ENCODE measurements around the gene EIF3K.

DNA sequence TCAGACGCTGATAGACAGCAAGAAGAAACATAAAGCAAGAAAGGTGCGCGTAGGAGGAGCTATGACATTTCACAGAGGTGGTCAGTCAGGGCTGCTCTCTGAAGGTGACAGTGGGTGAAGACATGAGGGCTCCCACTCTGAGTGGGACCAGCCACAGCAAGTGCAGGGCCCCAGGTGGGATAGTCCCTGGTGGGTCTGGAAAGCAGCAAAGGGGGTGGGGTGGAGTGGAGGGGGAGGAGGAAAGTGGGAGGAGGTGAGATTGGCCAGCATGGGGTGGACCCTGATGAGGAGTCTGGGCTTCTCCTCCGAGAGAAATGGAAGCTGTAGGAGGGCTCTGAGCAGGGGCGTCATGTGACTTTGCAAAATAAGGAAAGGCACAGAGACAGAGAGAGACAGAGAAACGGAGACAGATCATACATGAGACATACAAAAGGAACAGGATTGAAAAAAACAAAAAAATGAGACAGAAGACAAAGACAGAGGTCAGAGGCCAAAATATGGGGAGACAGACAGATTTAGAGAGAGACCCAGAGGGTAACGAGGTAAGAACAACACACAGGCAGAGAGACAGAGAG lies 3.9 kb upstream of the EIF3K start:
- TF ChIP-seq CTCF (IDR thresholded peaks at IDR 0.05) (no peak), POLR2A (IDR thresholded peaks at IDR 0.05) (no peak)
